H1 (cell line): ENCODE data around the gene APOBEC3F. TPM values are rescaled to one million over a fixed set of nuclear protein-coding genes. Genes with fewer than 3 reads are reported as not detected.
"Not testable (repeated sequence)": the region's sequence is repeated elsewhere in the genome, so short reads cannot be mapped to it uniquely, and the experiment has no call there.

Source experiments
- CTCF ChIA-PET: fragments of 300-600 bp; sonication (Branson Sonifier 250); formaldehyde crosslinking; loops from one replicate; lab custom pipeline; 2021; ENCODE audit not compliant: partially characterized antibody; lab: Charles Lee
- POLR2A ChIA-PET: fragments of 300-600 bp; sonication (Branson Sonifier 250); formaldehyde crosslinking; loops from one replicate; lab custom pipeline; 2021; ENCODE audit warnings: inconsistent platforms; ENCODE audit not compliant: partially characterized antibody; lab: Charles Lee
- DNase-seq, 2 experiments: peaks; one replicate each; pipeline versions ENCODE4 v3.0.0 to v3.0.0-alpha.2; 2010 to 2022; ENCODE audit warnings: low spot score in 2 of 2, low read depth in 1 of 2, mixed read lengths in 1 of 2
- FAIRE-seq: peaks from 2 replicates; lab custom pipeline; 2011; peaks lifted over from hg19 to GRCh38; lab: Jason Lieb, UNC
- H2AFZ ChIP-seq: 2 replicates; pipeline ENCODE4 v1.8.1; 2012; ENCODE audit warnings: low read length, inconsistent platforms
- H2AK5ac ChIP-seq: 2 replicates; pipeline ENCODE4 v1.6.1; 2013; ENCODE audit warnings: low read depth, low read length
- H2BK120ac ChIP-seq: replicated peaks from 2 replicates; pipeline ENCODE3; 2013; ENCODE audit warnings: low read depth, low read length, inconsistent platforms
- H2BK12ac ChIP-seq: 2 replicates; pipeline ENCODE4 v1.6.1; 2013; ENCODE audit warnings: low read depth, low read length
- H2BK15ac ChIP-seq: 2 replicates; pipeline ENCODE4 v1.6.1; 2013; ENCODE audit warnings: low read length
- H2BK20ac ChIP-seq: 2 replicates; pipeline ENCODE4 v1.6.1; 2013; ENCODE audit warnings: low read length
- H2BK5ac ChIP-seq: 2 replicates; pipeline ENCODE4 v1.6.1; 2013; ENCODE audit warnings: low read depth, low read length
- H3K14ac ChIP-seq: 2 replicates; pipeline ENCODE4 v1.6.1; 2013; ENCODE audit warnings: inconsistent platforms; ENCODE audit not compliant: insufficient read length
- H3K18ac ChIP-seq: 2 replicates; pipeline ENCODE4 v1.6.1; 2013; ENCODE audit warnings: low read length; ENCODE audit errors: extremely low read depth
- H3K23ac ChIP-seq: 2 replicates; pipeline ENCODE4 v1.6.1; 2013; ENCODE audit warnings: inconsistent platforms; ENCODE audit not compliant: insufficient read length
- H3K23me2 ChIP-seq: 2 replicates; pipeline ENCODE4 v1.6.1; 2013; ENCODE audit warnings: low read depth, low read length
- H3K27ac ChIP-seq: 2 replicates; pipeline ENCODE4 v1.6.1; 2011; ENCODE audit warnings: low read depth, low read length, inconsistent platforms
- H3K27me3 ChIP-seq, 4 experiments: replicated peaks in 1 of 4; 1 replicate in 1 of 4; 2 replicates in 3 of 4; pipeline versions ENCODE4 v1.6.1 to v1.8.1; 2011 to 2013; ENCODE audit warnings: low read length in 3 of 4, mild to moderate bottlenecking in 3 of 4, inconsistent platforms in 2 of 4, mixed read lengths in 2 of 4, moderate library complexity in 1 of 4; ENCODE audit not compliant: control insufficient read depth in 3 of 4, insufficient read depth in 3 of 4; ENCODE audit errors: extremely low read depth in 1 of 4
- H3K36me3 ChIP-seq, 4 experiments: 2 replicates each; pipeline versions ENCODE4 v1.6.1 to v1.8.1; 2011 to 2013; ENCODE audit warnings: mild to moderate bottlenecking in 4 of 4, low read length in 3 of 4, moderate library complexity in 2 of 4, control low read depth in 1 of 4, inconsistent platforms in 1 of 4; ENCODE audit not compliant: insufficient read depth in 4 of 4, control insufficient read depth in 2 of 4
- H3K4ac ChIP-seq: replicated peaks from 2 replicates; pipeline ENCODE3; 2013; ENCODE audit warnings: low read length, low read depth, mixed read lengths, inconsistent platforms; ENCODE audit not compliant: insufficient read length
- H3K4me1 ChIP-seq, 4 experiments: replicated peaks in 1 of 4; 1 replicate in 1 of 4; 2 replicates in 3 of 4; pipeline versions ENCODE4 v1.6.1 to v1.8.1; 2011 to 2013; ENCODE audit warnings: low read length in 3 of 4, inconsistent platforms in 2 of 4, mixed read lengths in 1 of 4; ENCODE audit not compliant: insufficient read depth in 4 of 4, control insufficient read depth in 3 of 4
- H3K4me2 ChIP-seq, 2 experiments: 2 replicates each; pipeline versions ENCODE4 v1.6.1 to v1.8.1; 2011 to 2013; ENCODE audit warnings: low read depth in 2 of 2, low read length in 2 of 2, control low read depth in 1 of 2, inconsistent platforms in 1 of 2, mild to moderate bottlenecking in 1 of 2; ENCODE audit not compliant: insufficient read depth in 1 of 2
- H3K4me3 ChIP-seq, 4 experiments: fragments of 200-600, 300-600 bp in 1 of 4; sonication (generic), shearing (Covaris generic), sonication (Bioruptor Twin) in 1 of 4; 2 replicates each; pipeline versions ENCODE4 v1.5.1 to v1.8.1; 2011 to 2016; ENCODE audit warnings: low read length in 4 of 4, low read depth in 3 of 4, control low read depth in 2 of 4, inconsistent platforms in 2 of 4, mild to moderate bottlenecking in 2 of 4, mixed read lengths in 1 of 4, moderate library complexity in 1 of 4; ENCODE audit not compliant: insufficient read depth in 2 of 4; ENCODE audit errors: extremely low read depth in 1 of 4
- H3K56ac ChIP-seq: replicated peaks from 2 replicates; pipeline ENCODE3; 2013; ENCODE audit warnings: low read depth, mild to moderate bottlenecking, mixed read lengths, low read length, inconsistent platforms; ENCODE audit not compliant: insufficient read length
- H3K79me1 ChIP-seq: 2 replicates; pipeline ENCODE4 v1.6.1; 2013; ENCODE audit warnings: low read depth, low read length, control low read depth
- H3K79me2 ChIP-seq, 2 experiments: 2 replicates each; pipeline versions ENCODE4 v1.6.1 to v1.8.1; 2012 to 2013; ENCODE audit warnings: low read length in 2 of 2, mild to moderate bottlenecking in 2 of 2, inconsistent platforms in 1 of 2; ENCODE audit not compliant: insufficient read depth in 2 of 2, control insufficient read depth in 1 of 2
- H3K9ac ChIP-seq, 4 experiments: replicated peaks in 1 of 4; 1 replicate in 1 of 4; 2 replicates in 3 of 4; pipeline versions ENCODE4 v1.6.1 to v1.8.1; 2011 to 2013; ENCODE audit warnings: low read depth in 3 of 4, low read length in 3 of 4, control low read depth in 2 of 4, mild to moderate bottlenecking in 2 of 4, moderate library complexity in 2 of 4, inconsistent platforms in 1 of 4; ENCODE audit errors: extremely low read depth in 1 of 4
- H3K9me3 ChIP-seq, 2 experiments: 2 replicates each; pipeline versions ENCODE4 v1.6.1 to v1.8.1; 2012 to 2013; ENCODE audit warnings: mild to moderate bottlenecking in 2 of 2, moderate library complexity in 2 of 2, control low read depth in 1 of 2, inconsistent platforms in 1 of 2, low read depth in 1 of 2, low read length in 1 of 2, mixed read lengths in 1 of 2; ENCODE audit not compliant: insufficient read depth in 2 of 2
- H4K20me1 ChIP-seq, 2 experiments: replicated peaks in 1 of 2; 2 replicates each; pipeline versions ENCODE3 to v1.8.1; 2011 to 2013; ENCODE audit warnings: inconsistent platforms in 2 of 2, low read length in 2 of 2, mild to moderate bottlenecking in 1 of 2; ENCODE audit not compliant: insufficient read depth in 2 of 2, control insufficient read depth in 1 of 2
- H4K5ac ChIP-seq: 2 replicates; pipeline ENCODE4 v1.6.1; 2013; ENCODE audit warnings: low read length, low read depth, mixed read lengths, inconsistent platforms; ENCODE audit not compliant: insufficient read length
- H4K8ac ChIP-seq: 2 replicates; pipeline ENCODE4 v1.8.0; 2013; ENCODE audit warnings: mild to moderate bottlenecking, moderate library complexity, low read length, inconsistent platforms; ENCODE audit not compliant: insufficient read depth; ENCODE audit errors: extremely low read depth
- H4K91ac ChIP-seq: replicated peaks from 2 replicates; pipeline ENCODE3; 2013; ENCODE audit warnings: low read length, mixed read lengths, inconsistent platforms; ENCODE audit not compliant: insufficient read length
- NANOG ChIP-seq: IDR thresholded peaks from 2 replicates; pipeline ENCODE4 v1.6.1; 2011; ENCODE audit warnings: low read length, low read depth, mild to moderate bottlenecking, inconsistent platforms; ENCODE audit not compliant: insufficient read depth, poor library complexity, severe bottlenecking
- WGBS, 2 experiments: shearing (Covaris generic) in 1 of 2; methylation state at CpG; one replicate each; pipeline versions ENCODE4 v1.1.6 to v1.1.7; 2013 to 2015; ENCODE audit warnings: low lambda C conversion rate in 2 of 2, mixed read lengths in 2 of 2, inconsistent platforms in 1 of 2, low coverage in 1 of 2, missing lambda C conversion rate in 1 of 2; ENCODE audit not compliant: insufficient replicate concordance in 2 of 2, insufficient coverage in 1 of 2, insufficient read length in 1 of 2; ENCODE audit errors: extremely low coverage in 1 of 2, missing lambda C conversion rate in 1 of 2; 5-methylcytosine and 5-hydroxymethylcytosine counted together
- polyA plus RNA-seq, 7 experiments: library from polyadenylated mRNA; depleted of rRNA in 3 of 7; stranded (reverse) in 5 of 7; unstranded in 2 of 7; fragments of >200 nt in 5 of 7; fragments of 200-250 nt in 2 of 7; gene quantifications; 1 replicate in 5 of 7; 2 replicates in 1 of 7; 4 replicates in 1 of 7; pipeline versions ENCODE4 v1.2.1 to v1.2.3, GENCODE V29; 2011 to 2013; ENCODE audit warnings: missing spikeins in 2 of 7, mixed read lengths in 2 of 7
- total RNA-seq: library from RNA; stranded (reverse); fragmentation: NEBNext Ultra II Directional; extraction: Animal tissue kit (Norgen Biotek cat#: 25700); gene quantifications from 2 replicates; pipeline ENCODE4 v1.2.1, GENCODE V29; 2021

The APOBEC3F gene
- total and polyA plus RNA-seq, 2 of the 8 experiments (the other 6 are each of a cell fraction or from before 2014, with no cell fraction given), result 4.0 to 7.3 TPM

DNA sequence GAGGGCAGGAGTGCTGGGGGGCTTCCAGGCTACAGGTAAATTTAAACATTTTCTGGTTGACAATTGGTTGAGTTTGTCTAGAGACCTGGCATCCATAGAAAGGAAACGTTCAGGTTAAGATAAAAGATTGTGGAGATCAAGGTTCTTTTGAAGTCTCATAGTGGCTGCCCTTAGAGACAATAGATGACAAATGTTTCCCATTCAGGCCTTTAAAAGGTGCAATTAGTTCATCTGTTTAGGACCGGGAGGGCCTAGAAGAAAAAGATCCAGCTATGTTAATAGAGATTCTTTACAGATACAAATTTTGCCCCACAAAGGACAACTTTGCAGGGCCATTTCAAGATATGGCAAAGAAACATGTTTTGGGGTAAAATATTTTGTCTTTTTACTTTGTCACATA is 3.6 kb upstream of the APOBEC3F start:
- H2BK5ac ChIP-seq, result not testable (repeated sequence)
- TF ChIP-seq NANOG, result peak; percentile 67
- TF ChIP-seq, all 59 proteins: peak for 1; not testable (repeated sequence) for 58
- H4K20me1 ChIP-seq, H3K23me2 ChIP-seq, H3K36me3 ChIP-seq, H3K23ac ChIP-seq, H4K8ac ChIP-seq, H2AFZ ChIP-seq, FAIRE-seq, H3K4me3 ChIP-seq, H2BK120ac ChIP-seq, POLR2A ChIA-PET, DNase-seq, H4K91ac ChIP-seq, H3K79me1 ChIP-seq, H2BK20ac ChIP-seq, H3K4ac ChIP-seq, H4K5ac ChIP-seq, H3K27ac ChIP-seq, H3K9me3 ChIP-seq, H2AK5ac ChIP-seq, H3K18ac ChIP-seq, H3K27me3 ChIP-seq, H3K14ac ChIP-seq, H3K79me2 ChIP-seq, H3K4me2 ChIP-seq, H2BK15ac ChIP-seq, H2BK12ac ChIP-seq, H3K56ac ChIP-seq, H3K9ac ChIP-seq: not testable (repeated sequence)
- CTCF ChIA-PET, result interaction anchor here (1.2 kb wide), 1 partner anchor 63 kb away, joined by 4 read pairs; no protein-coding TSS in a partner anchor
- 28% methylated on average over 2 of the region's 2 CpGs; no CpG with 5 or more reads in 1 of the 2 experiments for WGBS, 2 experiments
- peaks cover 4 to 18% (median 13%) of the 10 kb centered on the region in 4 experiments for H3K4me1 ChIP-seq
